K562 (cell line): Measurements from ENCODE around the gene C4A. TPM values are rescaled to one million over a fixed set of nuclear protein-coding genes. Genes with fewer than 3 reads are reported as not detected.

Source experiments
- AFF1 ChIP-seq, 2 experiments: fragments of 450-650 bp; IDR thresholded peaks; 2 replicates each; pipeline ENCODE4 v1.6.1; 2018; ENCODE audit warnings: mild to moderate bottlenecking in 2 of 2, low read depth in 1 of 2; ENCODE audit not compliant: partially characterized antibody in 2 of 2
- CREB1 ChIP-seq, 2 experiments: sonication (generic) in 1 of 2; formaldehyde crosslinking in 1 of 2; IDR thresholded peaks; 2 replicates each; pipeline versions ENCODE4 v1.6.1 to v1.8.0; 2012 to 2022; ENCODE audit warnings: inconsistent platforms in 1 of 2, mild to moderate bottlenecking in 1 of 2, missing genetic modification reagents in 1 of 2, moderate library complexity in 1 of 2
- CUX1 ChIP-seq: fragments of 200-800 bp; sonication (Bioruptor generic); IDR thresholded peaks from 2 replicates; pipeline ENCODE4 v1.6.1; 2016; ENCODE audit warnings: missing genetic modification characterization, missing compliant biosample characterization
- CXXC5 ChIP-seq: fragments of 250-450 bp; sonication (Bioruptor Pico); IDR thresholded peaks from 2 replicates; pipeline ENCODE4 v1.8.0; 2022; ENCODE audit warnings: inconsistent platforms, mild to moderate bottlenecking, moderate library complexity
- DIDO1 ChIP-seq: fragments of 450-650 bp; IDR thresholded peaks from 2 replicates; pipeline ENCODE4 v1.6.1; 2016; ENCODE audit warnings: low read depth, missing biosample characterization, missing genetic modification characterization
- ELF2 ChIP-seq: fragments of 250-450 bp; sonication (Bioruptor Pico); IDR thresholded peaks from 2 replicates; pipeline ENCODE4 v1.5.0; 2021; ENCODE audit warnings: mild to moderate bottlenecking
- ELK3 ChIP-seq: fragments of 450-650 bp; formaldehyde crosslinking; IDR thresholded peaks from 2 replicates; pipeline ENCODE4 v1.4.0; 2020; ENCODE audit warnings: mild to moderate bottlenecking
- HOXB6 ChIP-seq: fragments of 250-450 bp; sonication (Bioruptor Pico); IDR thresholded peaks from 2 replicates; pipeline ENCODE4 v1.5.1; 2022; ENCODE audit warnings: mild to moderate bottlenecking, borderline replicate concordance
- ILK ChIP-seq: fragments of 450-650 bp; IDR thresholded peaks from 2 replicates; pipeline ENCODE4 v1.6.1; 2016; ENCODE audit warnings: missing genetic modification characterization, low read depth, mild to moderate bottlenecking, missing compliant biosample characterization, moderate library complexity, borderline replicate concordance
- MEF2A ChIP-seq: IDR thresholded peaks from 2 replicates; pipeline ENCODE4 v1.6.1; 2011; ENCODE audit warnings: low read depth, mild to moderate bottlenecking, low read length, moderate library complexity; ENCODE audit not compliant: control insufficient read depth
- NR4A1 ChIP-seq, 2 experiments: fragments of 250-450 bp in 1 of 2; fragments of 450-650 bp in 1 of 2; sonication (Bioruptor Pico) in 1 of 2; IDR thresholded peaks; 2 replicates each; pipeline versions ENCODE4 v1.4.0 to v1.6.1; 2016 to 2020; ENCODE audit warnings: mild to moderate bottlenecking in 2 of 2, missing compliant biosample characterization in 1 of 2, missing genetic modification characterization in 1 of 2, moderate library complexity in 1 of 2
- POU5F1 ChIP-seq: fragments of 150-350 bp; IDR thresholded peaks from 2 replicates; pipeline ENCODE4 v1.6.1; 2014; ENCODE audit warnings: borderline replicate concordance, low read length, low read depth, mild to moderate bottlenecking; ENCODE audit not compliant: partially characterized antibody
- SRSF3 ChIP-seq: fragments of 200-400 bp; formaldehyde crosslinking; IDR thresholded peaks from 2 replicates; pipeline ENCODE4 v1.6.1; 2016; ENCODE audit warnings: mild to moderate bottlenecking, low read length, moderate library complexity; ENCODE audit not compliant: insufficient read depth
- USF1 ChIP-seq: sonication (generic); formaldehyde crosslinking; IDR thresholded peaks from 2 replicates; pipeline ENCODE4 v1.9.0; 2022; ENCODE audit warnings: mild to moderate bottlenecking, missing genetic modification reagents
- polyA plus RNA-seq, 8 experiments: library from polyadenylated mRNA; depleted of rRNA in 4 of 8; stranded (reverse) in 5 of 8; unstranded in 3 of 8; fragments of >200 nt; fragmentation: Nextera tagmentation in 2 of 8; fragmentation: Illumina TruSeq in 1 of 8; extraction: Ambion mirVana in 2 of 8; extraction: Trizol in 1 of 8; gene quantifications; 2 replicates each; pipeline versions ENCODE4 v1.2.1 to v1.2.3, GENCODE V29; 2011 to 2014; ENCODE audit warnings: inconsistent platforms in 1 of 8, missing spikeins in 1 of 8
- total RNA-seq, 7 experiments: library from RNA; depleted of rRNA in 6 of 7; stranded (reverse); fragments of >200 nt in 6 of 7; fragmentation: Illumina TruSeq in 2 of 7; extraction: Trizol in 2 of 7; gene quantifications; 2 replicates each; pipeline versions ENCODE4 v1.2.1 to v1.2.3, GENCODE V29; 2011 to 2021; ENCODE audit warnings: low replicate concordance in 1 of 7

C4A gene
- total and polyA plus RNA-seq, 9 of the 15 experiments (the other 6 are each of a cell fraction or from before 2014, with no cell fraction given) = 0.27 to 7.6 (median 5.0) TPM

GRCh38 chr6:32045811-32046449 lies 64.1 kb downstream of the C4A start (continued):
- TF ChIP-seq CUX1 (CRISPR knock-in tag) (no peak), SRSF3 (no peak), NR4A1 (CRISPR knock-in tag; IDR thresholded peaks at IDR 0.05) (0 out of 2 replicates have a peak, but pooled peaks have one; percentile 80), NR4A1 (tag; IDR thresholded peaks at IDR 0.05) (peak; percentile 88), USF1 (CRISPR knock-in tag) (no peak), CXXC5 (CRISPR knock-in tag) (peak; percentile 65), ELF2 (peak; percentile 27; the same call in 1 of the 2 replicates), MEF2A (no peak), AFF1 (IDR thresholded peaks at IDR 0.05; ENCODE audit: low read depth in 1 of 2, partially characterized antibody in 2 of 2) (no peak), POU5F1 (no peak), DIDO1 (tag) (no peak), HOXB6 (no peak), ILK (tag) (no peak), CREB1 (IDR thresholded peaks at IDR 0.05) (0 out of 2 replicates have a peak, but pooled peaks have one; percentile 6), CREB1 (CRISPR knock-in tag; IDR thresholded peaks at IDR 0.05) (no peak; the same call in 1 of the 2 replicates), ELK3 (no peak)
